ENCODE measurements around the gene SLC9A9. TPM values are rescaled to one million over a fixed set of nuclear protein-coding genes. Genes with fewer than 3 reads are reported as not detected.
A peak's percentile ranks its signal among the peaks of the same experiment; 100 is the strongest.

The SLC9A9 gene
- total RNA-seq, 1 donor from 2014 or later: 0.22 TPM

DNA sequence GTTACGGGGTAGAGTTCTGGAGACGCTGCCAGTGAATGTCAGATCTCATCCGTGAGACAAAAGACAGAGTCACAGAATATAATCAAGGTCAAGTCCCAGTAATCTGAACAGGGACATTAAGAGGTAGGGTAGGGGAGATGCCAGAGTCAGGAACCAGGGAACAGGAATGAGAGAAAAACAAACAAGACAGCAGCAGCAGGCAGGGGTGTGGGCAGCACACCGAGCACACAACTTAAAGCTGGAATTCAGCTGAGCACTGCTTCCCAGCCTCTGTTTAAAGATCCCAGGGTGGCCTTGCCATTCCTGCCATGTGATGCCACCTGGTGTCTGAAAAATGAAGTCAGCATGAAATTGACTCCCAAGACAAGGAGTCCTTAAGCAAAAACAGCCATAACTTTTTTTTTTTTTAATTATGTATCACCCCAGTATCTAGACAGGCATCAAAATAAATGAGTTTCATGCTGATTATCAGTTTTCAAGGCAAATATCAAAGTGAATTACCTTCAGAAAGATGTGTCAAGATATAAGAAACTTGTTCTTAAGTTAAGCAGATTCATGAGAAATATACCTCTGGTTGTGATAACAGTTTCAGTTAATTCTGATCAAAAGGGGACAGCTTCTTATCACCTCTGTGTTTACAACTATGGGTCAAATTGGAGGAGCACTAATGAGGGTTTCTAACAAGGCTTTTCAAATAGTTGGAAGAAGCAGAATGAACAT, 203.7 kb downstream of the SLC9A9 start:
- Histone ChIP-seq H3K79me2 (ENCODE audit: low read depth) (no peaks in the 10 kb centered on the region), H3F3A (ENCODE audit: low read depth) (no peaks in the 10 kb centered on the region), H3K36me3 (no peaks in the 10 kb centered on the region), H3K4me1 (no peaks in the 10 kb centered on the region), H2AFZ (replicated peaks) (no peak overlapping the region), H3K9me3 (ENCODE audit: low read depth) (no peaks in the 10 kb centered on the region), H3K4me3 (no peak overlapping the region), H3K27me3 (no peaks in the 10 kb centered on the region), H3K4me2 (no peak overlapping the region), H3K27ac (no peak overlapping the region), H3K9ac (no peak overlapping the region), H4K20me1 (ENCODE audit: low read depth) (no peaks in the 10 kb centered on the region)
- peak; percentile 76 for DNase-seq (ENCODE audit: low spot score)
- peaks cover 14% of the 10 kb centered on the region for H3K4me1 Mint-ChIP-seq
- TF ChIP-seq EZH2 (IDR thresholded peaks at IDR 0.05): no peak
- TF ChIP-seq, protein P1, sequence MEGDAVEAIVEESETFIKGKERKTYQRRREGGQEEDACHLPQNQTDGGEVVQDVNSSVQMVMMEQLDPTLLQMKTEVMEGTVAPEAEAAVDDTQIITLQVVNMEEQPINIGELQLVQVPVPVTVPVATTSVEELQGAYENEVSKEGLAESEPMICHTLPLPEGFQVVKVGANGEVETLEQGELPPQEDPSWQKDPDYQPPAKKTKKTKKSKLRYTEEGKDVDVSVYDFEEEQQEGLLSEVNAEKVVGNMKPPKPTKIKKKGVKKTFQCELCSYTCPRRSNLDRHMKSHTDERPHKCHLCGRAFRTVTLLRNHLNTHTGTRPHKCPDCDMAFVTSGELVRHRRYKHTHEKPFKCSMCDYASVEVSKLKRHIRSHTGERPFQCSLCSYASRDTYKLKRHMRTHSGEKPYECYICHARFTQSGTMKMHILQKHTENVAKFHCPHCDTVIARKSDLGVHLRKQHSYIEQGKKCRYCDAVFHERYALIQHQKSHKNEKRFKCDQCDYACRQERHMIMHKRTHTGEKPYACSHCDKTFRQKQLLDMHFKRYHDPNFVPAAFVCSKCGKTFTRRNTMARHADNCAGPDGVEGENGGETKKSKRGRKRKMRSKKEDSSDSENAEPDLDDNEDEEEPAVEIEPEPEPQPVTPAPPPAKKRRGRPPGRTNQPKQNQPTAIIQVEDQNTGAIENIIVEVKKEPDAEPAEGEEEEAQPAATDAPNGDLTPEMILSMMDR (IDR thresholded peaks at IDR 0.05): peak; percentile 71
- no peaks in the 10 kb centered on the region for H3K27me3 Mint-ChIP-seq (ENCODE audit: insufficient read depth, low read depth)
- H3K9me3 Mint-ChIP-seq: peaks cover 10% of the 10 kb centered on the region
- H3K27ac Mint-ChIP-seq: no peak overlapping the region
- H3K4me3 Mint-ChIP-seq: no peak overlapping the region
- H3K36me3 Mint-ChIP-seq: no peaks in the 10 kb centered on the region

DNA sequence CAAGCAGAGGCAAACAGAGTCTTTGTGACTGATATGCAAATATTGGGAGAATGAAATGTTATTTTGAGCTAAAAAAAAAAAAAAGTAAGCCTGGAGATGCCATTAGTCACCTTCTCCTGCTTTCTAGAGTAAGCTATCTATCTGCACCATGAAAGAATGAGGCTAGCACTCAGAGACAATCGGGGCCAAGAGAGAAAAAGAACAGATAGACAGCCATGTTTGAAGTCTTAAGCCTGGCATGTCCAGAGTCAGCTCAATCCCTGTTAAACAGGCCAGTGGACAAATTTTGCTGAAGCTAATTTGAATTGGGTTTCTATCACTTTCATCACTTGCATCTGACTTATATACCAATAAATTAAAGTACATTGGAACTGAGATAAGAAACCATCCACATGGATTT, 204.4 kb downstream of the SLC9A9 start:
- no peaks in the 10 kb centered on the region for H3K9me3 ChIP-seq (ENCODE audit: low read depth)
- H3K27me3 Mint-ChIP-seq (ENCODE audit: insufficient read depth, low read depth): no peaks in the 10 kb centered on the region
- H3K27ac Mint-ChIP-seq: no peak overlapping the region
- no peaks in the 10 kb centered on the region for H3K36me3 Mint-ChIP-seq
- peaks cover 14% of the 10 kb centered on the region for H3K4me1 Mint-ChIP-seq
- H3F3A ChIP-seq (ENCODE audit: low read depth): no peaks in the 10 kb centered on the region
- H3K79me2 ChIP-seq (ENCODE audit: low read depth): no peaks in the 10 kb centered on the region
- H3K9ac ChIP-seq: no peak overlapping the region
- no peak overlapping the region for H2AFZ ChIP-seq (replicated peaks)
- H3K4me3 Mint-ChIP-seq: no peak overlapping the region
- H4K20me1 ChIP-seq (ENCODE audit: low read depth): no peaks in the 10 kb centered on the region
- H3K4me2 ChIP-seq: no peak overlapping the region
- no peak overlapping the region for H3K4me3 ChIP-seq
- H3K27ac ChIP-seq: no peak overlapping the region
- H3K9me3 Mint-ChIP-seq: peaks cover 14% of the 10 kb centered on the region
- no peaks in the 10 kb centered on the region for H3K36me3 ChIP-seq
- no peaks in the 10 kb centered on the region for H3K4me1 ChIP-seq
- no peaks in the 10 kb centered on the region for H3K27me3 ChIP-seq
- no peak for TF ChIP-seq EZH2phosphoT487 (IDR thresholded peaks at IDR 0.05)
- no peak for TF ChIP-seq EZH2 (IDR thresholded peaks at IDR 0.05)
- TF ChIP-seq, protein P1 (IDR thresholded peaks at IDR 0.05): no peak
- no peak for DNase-seq (ENCODE audit: low spot score)

DNA sequence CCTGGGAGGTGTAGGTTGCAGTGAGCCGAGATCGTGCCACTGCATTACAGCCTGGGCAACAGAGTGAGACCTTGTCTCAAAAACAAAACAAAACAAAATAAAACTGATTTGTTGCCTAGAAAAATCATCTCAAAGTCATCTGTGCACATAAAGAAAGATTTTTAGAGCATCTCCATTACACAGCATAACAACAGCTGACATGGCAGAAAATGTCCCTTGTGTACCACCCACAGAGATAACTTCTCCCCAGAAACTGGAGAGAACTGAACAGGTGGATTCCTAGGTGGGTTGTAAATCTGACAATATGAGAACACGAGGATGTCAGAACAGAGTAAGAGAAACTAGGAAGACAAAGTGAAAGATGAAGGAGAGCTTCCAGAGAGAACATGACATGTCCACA, 207.5 kb downstream of the SLC9A9 start:
- Histone ChIP-seq H3K4me3 (no peak overlapping the region), H3K27ac (no peak overlapping the region), H3K79me2 (ENCODE audit: low read depth) (no peaks in the 10 kb centered on the region), H3K4me2 (no peak overlapping the region), H3K9ac (no peak overlapping the region), H3K9me3 (ENCODE audit: low read depth) (no peaks in the 10 kb centered on the region), H3K36me3 (peaks cover 10% of the 10 kb centered on the region), H4K20me1 (ENCODE audit: low read depth) (no peaks in the 10 kb centered on the region), H3K4me1 (no peaks in the 10 kb centered on the region), H2AFZ (replicated peaks) (no peak overlapping the region), H3F3A (ENCODE audit: low read depth) (no peaks in the 10 kb centered on the region), H3K27me3 (no peaks in the 10 kb centered on the region)
- H3K9me3 Mint-ChIP-seq: peaks cover 28% of the 10 kb centered on the region
- no peaks in the 10 kb centered on the region for H3K27me3 Mint-ChIP-seq (ENCODE audit: insufficient read depth, low read depth)
- H3K4me1 Mint-ChIP-seq: peaks cover 14% of the 10 kb centered on the region
- no peak for DNase-seq (ENCODE audit: low spot score)
- TF ChIP-seq EZH2phosphoT487 (IDR thresholded peaks at IDR 0.05) (no peak), EZH2 (IDR thresholded peaks at IDR 0.05) (no peak)
- TF ChIP-seq, protein P1 (IDR thresholded peaks at IDR 0.05): no peak
- H3K27ac Mint-ChIP-seq: no peak overlapping the region
- no peak overlapping the region for H3K4me3 Mint-ChIP-seq
- no peaks in the 10 kb centered on the region for H3K36me3 Mint-ChIP-seq

All from neural progenitor cell (in vitro differentiated cells).